Esophagus squamous epithelium (tissue), 5 donors: ENCODE measurements around the gene HOXA7. TPM values are rescaled to one million over a fixed set of nuclear protein-coding genes. Genes with fewer than 3 reads are reported as not detected.

Experiments
- DNase-seq: peaks from one replicate; lab custom pipeline; 2025; lab: John Stamatoyannopoulos, UW
- H3K27ac ChIP-seq, 4 donors: fragments of 200-600 bp; sonication (generic); one replicate each; pipeline ENCODE4 v1.5.1; 2016 to 2019; ENCODE audit warnings: mild to moderate bottlenecking in 1 of 4
- H3K27me3 ChIP-seq, 4 donors: fragments of 200-600 bp; sonication (generic); 1 replicate in 3 of 4; 2 replicates in 1 of 4; pipeline versions ENCODE4 v1.5.1 to v1.6.0; 2017 to 2021; ENCODE audit warnings: antibody characterized with exemption in 1 of 4
- H3K36me3 ChIP-seq, 3 donors: fragments of 200-600 bp; sonication (generic); one replicate each; pipeline ENCODE4 v1.5.1; 2016 to 2019
- H3K4me1 ChIP-seq, 3 donors: fragments of 200-600 bp; sonication (generic); one replicate each; pipeline ENCODE4 v1.5.1; 2017 to 2019
- H3K4me3 ChIP-seq, 4 donors: fragments of 200-600 bp; sonication (generic); 1 replicate in 3 of 4; 2 replicates in 1 of 4; pipeline ENCODE4 v1.5.1; 2016 to 2019; ENCODE audit warnings: mild to moderate bottlenecking in 2 of 4, moderate library complexity in 1 of 4
- H3K9me3 ChIP-seq, 3 donors: fragments of 200-600 bp; sonication (generic); one replicate each; pipeline ENCODE4 v1.5.1; 2016 to 2019
- CTCF ChIP-seq, 6 experiments: fragments of 450-650 bp in 4 of 6; fragments of 200-600 bp in 2 of 6; sonication (generic) in 2 of 6; IDR thresholded peaks; one replicate each; pipeline ENCODE4 v1.5.1; 2016 to 2019; ENCODE audit warnings: antibody characterized with exemption in 6 of 6, mild to moderate bottlenecking in 4 of 6, moderate library complexity in 4 of 6
- POLR2A ChIP-seq, 4 donors: fragments of 450-650 bp; IDR thresholded peaks; one replicate each; pipeline ENCODE4 v1.6.1; 2017; ENCODE audit warnings: antibody characterized with exemption in 4 of 4, mild to moderate bottlenecking in 4 of 4, moderate library complexity in 3 of 4
- WGBS, 2 donors: methylation state at CpG; one replicate each; pipeline ENCODE4 v1.1.5; 2018; 5-methylcytosine and 5-hydroxymethylcytosine counted together
- intact Hi-C: fragments of 100-400 bp; cut with DNase I; formaldehyde crosslinking; loops from one replicate; pipeline ENCODE4 v1.15.0; 2022
- total RNA-seq, 4 donors: library from RNA; depleted of rRNA; stranded (reverse); fragments of >200 nt; gene quantifications; one replicate each; pipeline ENCODE4 v1.1.0, GENCODE V29; 2016
- donor health status: DM: yes; HTN: yes; CAD: no.

HOXA7 gene
- total RNA-seq, 4 donors from 2014 or later = 0.23 to 0.76 (median 0.48) TPM

- intact Hi-C loops = no loop called here
- no peak overlapping the region for H3K4me3 ChIP-seq
- H3K9me3 ChIP-seq = no peaks in the 10 kb centered on the region
- no peaks in the 10 kb centered on the region for H3K27me3 ChIP-seq
- TF ChIP-seq POLR2A (IDR thresholded peaks at IDR 0.05) (no peak), CTCF (IDR thresholded peaks at IDR 0.05) (no peak)
- H3K36me3 ChIP-seq = no peaks in the 10 kb centered on the region
- WGBS, 2 donors = 27 to 31% methylated on average over 3 of the region's 3 CpGs
- H3K4me1 ChIP-seq = peaks cover 6 to 90% (median 52%) of the 10 kb centered on the region in 3 donors
- peak overlapping the region; percentile 12 to 99 (median 96) for H3K27ac ChIP-seq
- no peak for DNase-seq
Observed at GRCh38 chr7:27126596-27127327, 29.7 kb downstream of the HOXA7 start.

GRCh38 chr7:27125986-27126394, 30.5 kb downstream of the HOXA7 start:
- intact Hi-C loops = no loop called here
- no peak for DNase-seq
- Histone ChIP-seq H3K27ac (peak overlapping the region; percentile 86 to 99 (median 93)), H3K4me3 (no peak overlapping the region), H3K36me3 (no peaks in the 10 kb centered on the region), H3K27me3 (no peaks in the 10 kb centered on the region), H3K9me3 (no peaks in the 10 kb centered on the region), H3K4me1 (peaks cover 6 to 90% (median 49%) of the 10 kb centered on the region in 3 donors)
- TF ChIP-seq CTCF (IDR thresholded peaks at IDR 0.05) = no peak
- TF ChIP-seq POLR2A (IDR thresholded peaks at IDR 0.05) = no peak
- WGBS, 2 donors = 48 to 50% methylated on average over 5 of the region's 5 CpGs

GRCh38 chr7:27124902-27125689, 31.4 kb downstream of the HOXA7 start:
- H3K4me3 ChIP-seq = peak overlapping the region in 3 of 4 donors; percentile 49 to 91 (median 51)
- no peak for TF ChIP-seq POLR2A (IDR thresholded peaks at IDR 0.05)
- no peak for TF ChIP-seq CTCF (IDR thresholded peaks at IDR 0.05)
- no peaks in the 10 kb centered on the region for H3K27me3 ChIP-seq
- intact Hi-C loops = no loop called here
- H3K4me1 ChIP-seq = peaks cover 10 to 98% (median 56%) of the 10 kb centered on the region in 3 donors
- H3K9me3 ChIP-seq = no peaks in the 10 kb centered on the region
- DNase-seq = no peak
- H3K27ac ChIP-seq = peak overlapping the region; percentile 86 to 99 (median 93)
- H3K36me3 ChIP-seq = no peaks in the 10 kb centered on the region
- 69 to 73% methylated on average over 4 to 6 of the region's 8 CpGs for WGBS, 2 donors

- no peaks in the 10 kb centered on the region for H3K27me3 ChIP-seq
- H3K27ac ChIP-seq = peak overlapping the region; percentile 86 to 99 (median 93)
- TF ChIP-seq CTCF (IDR thresholded peaks at IDR 0.05) = no peak
- no peak for TF ChIP-seq POLR2A (IDR thresholded peaks at IDR 0.05)
- H3K4me3 ChIP-seq = peak overlapping the region; percentile 31 to 91 (median 50)
- no peaks in the 10 kb centered on the region for H3K36me3 ChIP-seq
- no peaks in the 10 kb centered on the region for H3K9me3 ChIP-seq
- intact Hi-C loops = no loop called here
- WGBS, 2 donors = 47 to 52% methylated on average over 23 to 28 of the region's 43 CpGs
- peaks cover 17 to 100% (median 63%) of the 10 kb centered on the region in 3 donors for H3K4me1 ChIP-seq
- no peak for DNase-seq
Observed at GRCh38 chr7:27124096-27124901, 32.2 kb downstream of the HOXA7 start.
